Large intestine (tissue), 3 donors: ENCODE data around the gene TMEM132D. TPM values are rescaled to one million over a fixed set of nuclear protein-coding genes. Genes with fewer than 3 reads are reported as not detected.

Source experiments
- DNase-seq, 2 donors: peaks; one replicate each; pipeline versions ENCODE4 v3.0.0 to v3.0.0-alpha.2; 2013
- H3K27ac ChIP-seq: one replicate; pipeline ENCODE4 v1.5.1; 2013; ENCODE audit warnings: low read length
- H3K27me3 ChIP-seq: 2 replicates; pipeline ENCODE4 v1.6.1; 2013; ENCODE audit warnings: low read length; ENCODE audit not compliant: control insufficient read depth, insufficient read depth
- H3K36me3 ChIP-seq: 2 replicates; pipeline ENCODE4 v1.6.1; 2013; ENCODE audit warnings: low read length; ENCODE audit not compliant: control insufficient read depth, insufficient read depth
- H3K4me1 ChIP-seq: one replicate; pipeline ENCODE4 v1.6.1; 2013; ENCODE audit warnings: low read length; ENCODE audit not compliant: control insufficient read depth, insufficient read depth
- H3K4me3 ChIP-seq: one replicate; pipeline ENCODE4 v1.5.1; 2013; ENCODE audit warnings: low read length
- H3K9me3 ChIP-seq: one replicate; pipeline ENCODE4 v1.6.1; 2013; ENCODE audit warnings: mild to moderate bottlenecking, low read depth, low read length, moderate library complexity; ENCODE audit not compliant: control insufficient read depth
- WGBS: methylation state at CpG from one replicate; pipeline ENCODE4 v1.1.5; 2013; ENCODE audit warnings: low lambda C conversion rate; ENCODE audit not compliant: insufficient coverage; 5-methylcytosine and 5-hydroxymethylcytosine counted together
- polyA plus RNA-seq: library from polyadenylated mRNA; unstranded; fragments of 120-200 nt; gene quantifications from one replicate; pipeline ENCODE4 v1.2.1, GENCODE V29; 2013

Gene TMEM132D
- polyA plus RNA-seq, 1 donor: 0.55 TPM

DNA sequence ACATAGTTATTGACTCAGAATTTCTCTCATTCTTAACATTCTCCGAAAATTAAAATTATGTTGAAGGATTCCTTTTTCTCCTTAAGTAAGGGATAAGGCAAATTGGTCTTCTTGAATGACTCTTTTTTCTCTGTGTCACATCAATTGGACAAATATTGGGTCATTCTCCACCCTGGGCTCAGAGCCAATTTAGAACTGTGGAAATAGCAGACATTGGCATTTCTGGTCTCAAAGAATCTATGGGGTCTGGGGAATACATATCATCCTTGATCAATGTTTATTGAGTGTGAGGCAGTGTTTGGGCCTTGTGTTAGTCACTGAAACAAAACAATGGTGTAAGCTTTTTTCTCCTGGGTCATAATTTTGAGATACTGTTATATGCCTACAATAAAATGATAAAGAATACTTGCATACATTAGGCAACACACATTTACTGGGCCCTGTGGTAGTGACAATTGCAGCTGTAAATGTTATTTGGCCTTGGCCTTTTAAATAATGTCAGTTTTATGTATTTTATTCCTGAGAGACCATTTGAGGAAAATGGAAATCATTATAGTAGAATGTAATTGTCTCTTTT is 414.6 kb downstream of the TMEM132D start:
- no peaks in the 10 kb centered on the region for H3K9me3 ChIP-seq
- H3K4me1 ChIP-seq: no peaks in the 10 kb centered on the region
- no peak for DNase-seq
- H3K36me3 ChIP-seq: no peaks in the 10 kb centered on the region
- no peak overlapping the region for H3K4me3 ChIP-seq
- H3K27me3 ChIP-seq: no peaks in the 10 kb centered on the region
- WGBS: 100% methylated on average over 1 of the region's 1 CpG
- H3K27ac ChIP-seq: no peak overlapping the region

- Histone ChIP-seq H3K4me1 (no peaks in the 10 kb centered on the region), H3K4me3 (no peak overlapping the region), H3K36me3 (no peaks in the 10 kb centered on the region), H3K27ac (no peak overlapping the region), H3K9me3 (no peaks in the 10 kb centered on the region), H3K27me3 (no peaks in the 10 kb centered on the region)
- WGBS: no CpG with 5 or more reads among the region's 8 CpGs
- DNase-seq: no peak
These were observed 416.9 kb downstream of the TMEM132D start for GRCh38 chr12:129486931-129487330.

GRCh38 chr12:129483111-129483893 is 420.5 kb downstream of the TMEM132D start:
- H3K4me3 ChIP-seq: no peak overlapping the region
- no peaks in the 10 kb centered on the region for H3K36me3 ChIP-seq
- H3K9me3 ChIP-seq: no peaks in the 10 kb centered on the region
- no peaks in the 10 kb centered on the region for H3K27me3 ChIP-seq
- H3K4me1 ChIP-seq: no peaks in the 10 kb centered on the region
- H3K27ac ChIP-seq: no peak overlapping the region
- DNase-seq: no peak
- 100% methylated on average over 1 of the region's 16 CpGs for WGBS

DNA sequence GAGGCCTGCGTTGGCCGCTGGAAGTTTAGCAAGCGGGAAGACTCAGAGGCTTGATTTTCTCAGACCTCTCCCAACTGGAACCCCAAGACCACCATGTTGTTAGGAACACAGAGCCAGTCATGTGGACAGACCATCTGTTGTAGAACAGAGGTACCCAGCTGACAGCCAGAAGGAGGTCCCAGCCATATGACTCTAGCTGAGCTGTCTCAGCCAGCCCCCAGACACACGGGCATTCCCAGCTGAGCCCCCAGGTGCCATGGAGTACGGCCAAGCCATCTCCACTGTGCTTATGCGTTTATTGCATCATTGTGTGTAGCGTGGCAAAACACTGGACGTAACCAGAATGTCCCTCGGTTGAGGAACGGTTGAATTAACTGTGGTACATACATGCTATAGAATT is 421.9 kb downstream of the TMEM132D start:
- H3K4me3 ChIP-seq: no peak overlapping the region
- H3K9me3 ChIP-seq: no peaks in the 10 kb centered on the region
- no peak overlapping the region for H3K27ac ChIP-seq
- no peak for DNase-seq
- no CpG with 5 or more reads among the region's 10 CpGs for WGBS
- no peaks in the 10 kb centered on the region for H3K36me3 ChIP-seq
- H3K27me3 ChIP-seq: no peaks in the 10 kb centered on the region
- no peaks in the 10 kb centered on the region for H3K4me1 ChIP-seq

GRCh38 chr12:129470196-129470595 is 433.6 kb downstream of the TMEM132D start:
- Histone ChIP-seq H3K36me3 (no peaks in the 10 kb centered on the region), H3K27me3 (no peaks in the 10 kb centered on the region), H3K27ac (no peak overlapping the region), H3K4me3 (no peak overlapping the region), H3K9me3 (no peaks in the 10 kb centered on the region), H3K4me1 (no peaks in the 10 kb centered on the region)
- WGBS: 82% methylated on average over 2 of the region's 5 CpGs
- DNase-seq: no peak

DNA sequence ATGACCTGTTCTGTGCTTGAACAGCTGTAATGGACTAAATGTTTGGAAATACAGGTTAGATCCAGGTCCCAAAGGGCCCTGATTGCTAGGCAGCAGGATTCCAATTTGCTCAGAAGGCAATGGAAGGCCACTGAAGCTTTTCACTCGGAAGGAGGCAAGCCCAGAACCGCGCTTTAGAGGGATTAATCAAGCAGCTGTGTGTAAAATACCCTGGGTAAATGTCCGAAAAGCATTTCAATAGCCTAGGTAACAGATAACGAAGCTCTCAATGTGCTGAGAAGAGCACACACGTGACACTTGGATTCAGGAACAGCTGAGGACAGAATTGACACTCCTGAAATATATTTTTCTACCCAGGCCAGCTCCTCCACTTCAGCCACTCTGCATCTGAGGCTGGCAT is 436.1 kb downstream of the TMEM132D start:
- H3K27ac ChIP-seq: no peak overlapping the region
- WGBS: no CpG with 5 or more reads among the region's 6 CpGs

GRCh38 chr12:129467289-129467688 is 436.5 kb downstream of the TMEM132D start:
- no peak overlapping the region for H3K27ac ChIP-seq
- WGBS: no CpG with 5 or more reads among the region's 1 CpG
- H3K4me1 ChIP-seq: no peaks in the 10 kb centered on the region
- no peaks in the 10 kb centered on the region for H3K36me3 ChIP-seq
- H3K27me3 ChIP-seq: no peaks in the 10 kb centered on the region
- no peak for DNase-seq
- H3K9me3 ChIP-seq: no peaks in the 10 kb centered on the region
- no peak overlapping the region for H3K4me3 ChIP-seq

More for the DNA sequence above, 436.1 kb downstream of the TMEM132D start:
- no peak for DNase-seq
- Histone ChIP-seq H3K27me3 (no peaks in the 10 kb centered on the region), H3K36me3 (no peaks in the 10 kb centered on the region), H3K4me1 (no peaks in the 10 kb centered on the region), H3K4me3 (no peak overlapping the region), H3K9me3 (no peaks in the 10 kb centered on the region)

- Histone ChIP-seq H3K27ac (no peak overlapping the region), H3K4me3 (no peak overlapping the region), H3K27me3 (no peaks in the 10 kb centered on the region), H3K36me3 (no peaks in the 10 kb centered on the region), H3K9me3 (no peaks in the 10 kb centered on the region), H3K4me1 (no peaks in the 10 kb centered on the region)
- 88% methylated on average over 3 of the region's 3 CpGs for WGBS
- DNase-seq: no peak
These were observed 437.3 kb downstream of the TMEM132D start for GRCh38 chr12:129466499-129466898.

DNA sequence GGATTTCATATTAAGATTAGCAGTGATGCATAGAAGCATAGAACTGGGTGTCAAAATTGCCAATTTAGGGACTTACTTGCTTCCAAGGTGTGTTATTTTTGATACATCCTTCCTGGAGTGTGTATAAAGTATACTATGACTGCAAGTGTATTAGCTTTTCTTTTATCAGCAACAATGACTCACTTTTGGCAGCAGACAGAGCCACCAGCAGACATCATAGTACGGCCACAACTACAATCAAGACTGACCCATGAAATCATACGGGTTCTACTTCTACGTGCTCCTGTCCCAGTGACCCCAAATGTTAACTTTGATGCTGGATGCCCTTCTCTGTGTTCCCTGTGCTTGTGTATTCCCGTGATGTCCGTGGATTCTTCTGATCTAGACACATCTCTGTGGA is 443.9 kb downstream of the TMEM132D start:
- H3K27me3 ChIP-seq: no peaks in the 10 kb centered on the region
- no peaks in the 10 kb centered on the region for H3K36me3 ChIP-seq
- no peak overlapping the region for H3K27ac ChIP-seq
- no peak overlapping the region for H3K4me3 ChIP-seq
- WGBS: no CpG with 5 or more reads among the region's 5 CpGs
- no peaks in the 10 kb centered on the region for H3K4me1 ChIP-seq
- no peaks in the 10 kb centered on the region for H3K9me3 ChIP-seq
- no peak for DNase-seq

DNA sequence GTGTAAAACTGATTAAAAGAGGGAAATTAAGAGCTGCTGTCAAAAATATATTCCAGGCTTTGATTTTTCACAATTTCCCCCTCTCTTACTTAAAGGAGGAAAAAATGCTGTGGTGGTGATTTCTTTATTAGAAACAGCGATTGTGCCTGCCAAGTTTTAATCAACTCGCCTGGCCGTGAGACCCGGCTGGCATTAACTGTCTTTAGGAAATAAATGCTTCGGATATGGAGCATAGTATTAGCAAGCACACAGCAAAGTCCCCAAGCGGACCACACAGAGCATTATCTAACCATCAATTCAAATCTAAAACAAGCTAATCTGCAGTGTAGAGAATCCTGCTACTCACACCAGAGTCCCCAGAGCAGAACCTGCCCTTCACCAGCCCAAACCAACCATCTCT is 457.1 kb downstream of the TMEM132D start:
- no peak for DNase-seq
- Histone ChIP-seq H3K27ac (no peak overlapping the region), H3K9me3 (no peaks in the 10 kb centered on the region), H3K4me3 (no peak overlapping the region), H3K36me3 (no peaks in the 10 kb centered on the region), H3K27me3 (no peaks in the 10 kb centered on the region), H3K4me1 (no peaks in the 10 kb centered on the region)
- WGBS: 74% methylated on average over 3 of the region's 6 CpGs

- no peak overlapping the region for H3K4me3 ChIP-seq
- no peak overlapping the region for H3K27ac ChIP-seq
- no CpG with 5 or more reads among the region's 4 CpGs for WGBS
- no peaks in the 10 kb centered on the region for H3K27me3 ChIP-seq
- no peaks in the 10 kb centered on the region for H3K9me3 ChIP-seq
- DNase-seq: no peak
- no peaks in the 10 kb centered on the region for H3K36me3 ChIP-seq
- H3K4me1 ChIP-seq: no peaks in the 10 kb centered on the region
These were observed 463.5 kb downstream of the TMEM132D start for GRCh38 chr12:129440278-129440677.
